Stimulated activated memory B cell treated with anti-CD40 and anti-IgM and Interleukin-4, amounts not matched to agents 10 μg/mL and 1 μg/mL and 100 μg/mL, for 72 hours (primary cell): Measurements from ENCODE around the gene CASP2.

Experiments used
- ATAC-seq: fragments of 150-1000 bp; cut with Tn5 transposase; 2 replicates; pipeline ENCODE4 v1.10.0; 2021
- H3K27ac Mint-ChIP-seq: one replicate; pipeline ENCODE4 v1.8.0; 2022; ENCODE audit warnings: mild to moderate bottlenecking, mixed read lengths
- H3K27me3 Mint-ChIP-seq: one replicate; pipeline ENCODE4 v1.8.0; 2022; ENCODE audit warnings: mixed read lengths
- H3K36me3 Mint-ChIP-seq: one replicate; pipeline ENCODE4 v1.8.0; 2022; ENCODE audit warnings: mixed read lengths
- H3K4me1 Mint-ChIP-seq: one replicate; pipeline ENCODE4 v1.8.0; 2022; ENCODE audit warnings: mixed read lengths
- H3K4me3 Mint-ChIP-seq: one replicate; pipeline ENCODE4 v1.8.0; 2022; ENCODE audit warnings: mild to moderate bottlenecking, moderate library complexity, mixed read lengths
- H3K9me3 Mint-ChIP-seq: one replicate; pipeline ENCODE4 v1.8.0; 2022; ENCODE audit warnings: mixed read lengths

CASP2 gene

GRCh38 chr7:143325240-143325639 lies 37.1 kb downstream of the CASP2 start:
- peak overlapping the region; percentile 57 for H3K27ac Mint-ChIP-seq
- no peaks in the 10 kb centered on the region for H3K36me3 Mint-ChIP-seq
- peak; percentile 69 for ATAC-seq
- peaks cover 4% of the 10 kb centered on the region for H3K9me3 Mint-ChIP-seq
- peak overlapping the region; percentile 47 for H3K4me3 Mint-ChIP-seq
- no peaks in the 10 kb centered on the region for H3K27me3 Mint-ChIP-seq
- peaks cover 52% of the 10 kb centered on the region for H3K4me1 Mint-ChIP-seq

DNA sequence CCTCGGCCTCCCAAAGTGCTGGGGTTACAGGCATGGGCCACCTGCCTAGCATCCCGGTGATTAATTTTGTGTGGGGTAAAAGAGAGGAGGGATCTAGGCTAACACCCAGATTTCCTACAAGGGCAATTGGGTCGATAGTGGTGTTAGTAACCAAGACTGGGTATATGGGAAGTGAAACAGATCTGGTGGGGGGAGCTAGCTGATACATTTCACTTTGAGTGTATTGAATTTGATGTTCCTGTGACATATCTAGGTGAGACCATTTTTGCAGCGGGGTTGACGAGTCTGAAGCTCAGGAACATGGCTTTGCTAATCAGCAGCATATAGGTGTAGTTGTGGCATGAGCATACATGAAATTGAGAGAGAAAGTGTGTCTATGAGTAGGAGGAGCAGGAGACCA lies 39.8 kb downstream of the CASP2 start:
- peak overlapping the region; percentile 63 for H3K4me3 Mint-ChIP-seq
- H3K9me3 Mint-ChIP-seq, result peaks cover 4% of the 10 kb centered on the region

GRCh38 chr7:143329471-143330170 lies 41.5 kb downstream of the CASP2 start:
- no peaks in the 10 kb centered on the region for H3K27me3 Mint-ChIP-seq
- peaks cover 40% of the 10 kb centered on the region for H3K4me1 Mint-ChIP-seq
- H3K36me3 Mint-ChIP-seq, result no peaks in the 10 kb centered on the region
- no peak overlapping the region for H3K27ac Mint-ChIP-seq
- no peak for ATAC-seq
- no peak overlapping the region for H3K4me3 Mint-ChIP-seq
- peaks cover 4% of the 10 kb centered on the region for H3K9me3 Mint-ChIP-seq

More for the DNA sequence above, 39.8 kb downstream of the CASP2 start:
- peak; percentile 91 for ATAC-seq
- peaks cover 52% of the 10 kb centered on the region for H3K4me1 Mint-ChIP-seq
- H3K36me3 Mint-ChIP-seq, result no peaks in the 10 kb centered on the region
- no peaks in the 10 kb centered on the region for H3K27me3 Mint-ChIP-seq
- H3K27ac Mint-ChIP-seq, result peak overlapping the region; percentile 85

GRCh38 chr7:143331179-143331801 lies 43.1 kb downstream of the CASP2 start:
- Mint-ChIP-seq H3K36me3 (no peaks in the 10 kb centered on the region), H3K4me1 (peaks cover 27% of the 10 kb centered on the region), H3K9me3 (peaks cover 3% of the 10 kb centered on the region), H3K27ac (no peak overlapping the region), H3K4me3 (no peak overlapping the region), H3K27me3 (peaks cover 8% of the 10 kb centered on the region)
- ATAC-seq, result no peak

- Mint-ChIP-seq H3K9me3 (no peaks in the 10 kb centered on the region), H3K27ac (no peak overlapping the region), H3K4me3 (no peak overlapping the region), H3K27me3 (peaks cover 8% of the 10 kb centered on the region), H3K4me1 (peaks cover 7% of the 10 kb centered on the region), H3K36me3 (no peaks in the 10 kb centered on the region)
- no peak for ATAC-seq
These were observed 46.1 kb downstream of the CASP2 start for GRCh38 chr7:143334244-143334643.

DNA sequence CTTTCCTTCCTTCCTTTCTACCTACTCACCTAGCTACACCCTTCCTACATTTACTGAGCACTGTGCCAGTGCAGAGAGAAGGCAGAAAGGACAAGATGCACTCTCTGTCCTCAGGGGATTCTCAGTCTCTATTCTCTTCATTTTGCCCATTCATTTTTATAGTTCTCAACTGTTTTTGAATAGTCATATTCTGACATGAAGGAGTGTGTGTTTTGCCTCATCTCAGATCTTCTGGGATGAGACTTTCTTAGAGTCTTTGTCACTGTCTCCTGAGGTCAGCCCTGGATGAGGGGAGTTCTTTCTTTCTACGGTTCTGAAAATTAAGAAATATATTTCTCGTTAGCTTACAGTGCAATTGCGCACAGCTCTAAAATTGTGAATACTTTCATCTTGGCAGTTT lies 49.1 kb downstream of the CASP2 start:
- no peak overlapping the region for H3K27ac Mint-ChIP-seq
- no peak overlapping the region for H3K4me3 Mint-ChIP-seq
- no peaks in the 10 kb centered on the region for H3K36me3 Mint-ChIP-seq
- H3K9me3 Mint-ChIP-seq, result no peaks in the 10 kb centered on the region
- ATAC-seq, result no peak
- H3K27me3 Mint-ChIP-seq, result peaks cover 8% of the 10 kb centered on the region
- H3K4me1 Mint-ChIP-seq, result peaks cover 7% of the 10 kb centered on the region

DNA sequence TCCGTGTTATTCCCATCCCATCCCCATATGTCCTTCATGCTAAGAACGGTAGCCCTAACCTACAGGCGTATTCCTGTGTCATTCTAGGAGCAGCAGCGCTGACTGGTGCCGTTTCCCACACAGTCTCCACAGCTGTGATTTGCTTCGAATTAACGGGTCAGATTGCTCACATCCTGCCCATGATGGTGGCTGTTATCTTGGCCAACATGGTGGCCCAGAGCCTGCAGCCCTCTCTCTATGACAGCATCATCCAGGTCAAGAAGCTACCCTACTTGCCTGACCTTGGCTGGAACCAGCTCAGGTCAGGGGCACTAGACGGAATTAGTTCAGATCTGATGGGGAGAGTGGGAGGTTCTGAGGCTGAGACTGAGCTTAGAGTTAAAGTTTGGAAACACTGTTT lies 53.7 kb downstream of the CASP2 start:
- ATAC-seq, result no peak
- H3K4me1 Mint-ChIP-seq, result peaks cover 9% of the 10 kb centered on the region
- no peaks in the 10 kb centered on the region for H3K36me3 Mint-ChIP-seq
- no peak overlapping the region for H3K27ac Mint-ChIP-seq
- H3K27me3 Mint-ChIP-seq, result peaks cover 30% of the 10 kb centered on the region
- H3K9me3 Mint-ChIP-seq, result no peaks in the 10 kb centered on the region
- H3K4me3 Mint-ChIP-seq, result no peak overlapping the region

GRCh38 chr7:143343596-143343995 lies 55.4 kb downstream of the CASP2 start:
- Mint-ChIP-seq H3K4me1 (peaks cover 9% of the 10 kb centered on the region), H3K27me3 (peaks cover 35% of the 10 kb centered on the region)
- ATAC-seq, result no peak

GRCh38 chr7:143345428-143345900 lies 57.3 kb downstream of the CASP2 start:
- ATAC-seq, result peak; percentile 82
- H3K4me1 Mint-ChIP-seq, result peaks cover 9% of the 10 kb centered on the region
- H3K4me3 Mint-ChIP-seq, result peak overlapping the region; percentile 45
- no peaks in the 10 kb centered on the region for H3K36me3 Mint-ChIP-seq
- H3K27me3 Mint-ChIP-seq, result peaks cover 35% of the 10 kb centered on the region
- peak overlapping the region; percentile 45 for H3K27ac Mint-ChIP-seq
- H3K9me3 Mint-ChIP-seq, result no peaks in the 10 kb centered on the region

More at GRCh38 chr7:143343596-143343995, 55.4 kb downstream of the CASP2 start:
- Mint-ChIP-seq H3K27ac (no peak overlapping the region), H3K4me3 (no peak overlapping the region), H3K9me3 (no peaks in the 10 kb centered on the region), H3K36me3 (no peaks in the 10 kb centered on the region)

- H3K27ac Mint-ChIP-seq, result no peak overlapping the region
- H3K4me1 Mint-ChIP-seq, result peaks cover 9% of the 10 kb centered on the region
- no peaks in the 10 kb centered on the region for H3K9me3 Mint-ChIP-seq
- no peaks in the 10 kb centered on the region for H3K36me3 Mint-ChIP-seq
- ATAC-seq, result no peak
- H3K4me3 Mint-ChIP-seq, result no peak overlapping the region
- H3K27me3 Mint-ChIP-seq, result peaks cover 35% of the 10 kb centered on the region
These were observed 57.9 kb downstream of the CASP2 start for GRCh38 chr7:143346018-143346417.

GRCh38 chr7:143347950-143348349 lies 59.8 kb downstream of the CASP2 start:
- no peaks in the 10 kb centered on the region for H3K9me3 Mint-ChIP-seq
- no peak overlapping the region for H3K27ac Mint-ChIP-seq
- peaks cover 9% of the 10 kb centered on the region for H3K4me1 Mint-ChIP-seq
- H3K4me3 Mint-ChIP-seq, result no peak overlapping the region
- ATAC-seq, result no peak
- peaks cover 53% of the 10 kb centered on the region for H3K27me3 Mint-ChIP-seq
- no peaks in the 10 kb centered on the region for H3K36me3 Mint-ChIP-seq

DNA sequence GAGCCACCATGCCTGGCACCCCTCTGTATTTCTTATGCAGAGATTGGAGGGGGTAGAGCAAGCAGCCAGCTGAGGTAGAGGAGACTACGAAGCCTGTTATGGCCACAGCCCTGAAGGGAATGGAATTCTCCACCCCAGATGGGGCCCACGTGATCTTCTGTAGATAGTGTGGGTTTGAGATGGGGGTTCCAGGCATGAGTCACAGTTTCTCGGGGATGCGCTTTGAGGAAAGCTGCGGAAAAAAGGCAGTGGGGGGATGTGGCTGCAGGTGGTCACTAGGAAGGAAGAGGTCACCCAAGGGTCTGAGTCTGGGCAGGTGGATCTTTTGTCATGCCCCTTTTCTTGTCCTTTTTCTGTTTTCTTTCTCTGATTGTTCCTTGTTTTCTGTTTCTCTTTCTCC lies 62.9 kb downstream of the CASP2 start:
- Mint-ChIP-seq H3K27ac (no peak overlapping the region), H3K4me3 (no peak overlapping the region), H3K4me1 (no peaks in the 10 kb centered on the region), H3K9me3 (no peaks in the 10 kb centered on the region), H3K27me3 (peaks cover 56% of the 10 kb centered on the region), H3K36me3 (no peaks in the 10 kb centered on the region)
- no peak for ATAC-seq

DNA sequence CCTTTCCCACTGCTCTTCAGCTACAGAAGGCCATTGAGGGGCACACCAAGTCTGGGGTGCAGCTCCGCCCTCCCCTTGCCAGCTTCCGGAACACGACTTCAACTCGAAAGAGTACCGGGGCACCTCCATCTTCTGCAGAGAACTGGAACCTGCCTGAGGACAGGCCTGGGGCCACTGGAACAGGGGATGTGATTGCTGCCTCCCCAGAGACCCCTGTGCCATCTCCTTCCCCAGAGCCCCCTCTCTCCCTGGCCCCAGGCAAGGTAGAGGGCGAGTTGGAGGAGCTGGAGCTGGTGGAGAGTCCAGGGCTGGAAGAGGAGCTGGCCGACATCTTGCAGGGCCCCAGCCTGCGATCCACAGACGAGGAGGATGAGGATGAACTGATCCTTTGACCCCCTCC lies 63.4 kb downstream of the CASP2 start:
- no peaks in the 10 kb centered on the region for H3K4me1 Mint-ChIP-seq
- no peaks in the 10 kb centered on the region for H3K9me3 Mint-ChIP-seq
- no peak overlapping the region for H3K4me3 Mint-ChIP-seq
- no peak overlapping the region for H3K27ac Mint-ChIP-seq
- H3K36me3 Mint-ChIP-seq, result no peaks in the 10 kb centered on the region
- no peak for ATAC-seq
- H3K27me3 Mint-ChIP-seq, result peaks cover 51% of the 10 kb centered on the region

- no peak for ATAC-seq
- H3K36me3 Mint-ChIP-seq, result no peaks in the 10 kb centered on the region
- H3K4me3 Mint-ChIP-seq, result no peak overlapping the region
- H3K27me3 Mint-ChIP-seq, result peaks cover 43% of the 10 kb centered on the region
- H3K4me1 Mint-ChIP-seq, result no peaks in the 10 kb centered on the region
- no peak overlapping the region for H3K27ac Mint-ChIP-seq
- no peaks in the 10 kb centered on the region for H3K9me3 Mint-ChIP-seq
These were observed 64.4 kb downstream of the CASP2 start for GRCh38 chr7:143352531-143353002.

DNA sequence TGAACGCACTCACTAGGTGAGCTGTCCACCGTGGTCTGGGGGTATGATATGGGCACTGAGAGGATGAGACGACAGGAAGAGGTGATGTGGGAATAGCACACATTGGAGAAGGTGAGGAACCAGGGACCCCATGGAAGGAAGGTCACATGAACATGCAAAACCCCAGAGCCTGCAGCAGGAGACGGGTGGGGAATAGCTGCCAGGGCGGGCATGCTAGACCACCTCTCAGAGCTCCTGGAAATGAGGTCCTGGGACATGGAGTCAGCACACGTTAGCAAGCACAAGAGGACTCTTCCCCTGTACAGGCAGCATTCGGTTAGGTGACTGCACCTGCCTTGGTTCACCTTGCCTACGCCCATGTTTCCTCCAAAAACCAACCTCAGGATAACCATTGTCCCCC lies 66.2 kb downstream of the CASP2 start:
- ATAC-seq, result no peak
- no peak overlapping the region for H3K27ac Mint-ChIP-seq
- H3K9me3 Mint-ChIP-seq, result no peaks in the 10 kb centered on the region
- H3K27me3 Mint-ChIP-seq, result peaks cover 43% of the 10 kb centered on the region
- no peak overlapping the region for H3K4me3 Mint-ChIP-seq
- no peaks in the 10 kb centered on the region for H3K36me3 Mint-ChIP-seq
- H3K4me1 Mint-ChIP-seq, result no peaks in the 10 kb centered on the region

GRCh38 chr7:143354965-143355364 lies 66.8 kb downstream of the CASP2 start:
- Mint-ChIP-seq H3K27ac (no peak overlapping the region), H3K4me3 (no peak overlapping the region), H3K27me3 (peaks cover 43% of the 10 kb centered on the region), H3K4me1 (no peaks in the 10 kb centered on the region), H3K9me3 (no peaks in the 10 kb centered on the region), H3K36me3 (no peaks in the 10 kb centered on the region)
- no peak for ATAC-seq
